H1 (cell line): ENCODE results near the gene DPYD. TPM values are rescaled to one million over a fixed set of nuclear protein-coding genes. Genes with fewer than 3 reads are reported as not detected.

Source experiments
- CTCF ChIA-PET: fragments of 300-600 bp; sonication (Branson Sonifier 250); formaldehyde crosslinking; loops from one replicate; lab custom pipeline; 2021; ENCODE audit not compliant: partially characterized antibody; lab: Charles Lee
- POLR2A ChIA-PET: fragments of 300-600 bp; sonication (Branson Sonifier 250); formaldehyde crosslinking; loops from one replicate; lab custom pipeline; 2021; ENCODE audit warnings: inconsistent platforms; ENCODE audit not compliant: partially characterized antibody; lab: Charles Lee
- DNase-seq, 2 experiments: peaks; one replicate each; pipeline versions ENCODE4 v3.0.0 to v3.0.0-alpha.2; 2010 to 2022; ENCODE audit warnings: low spot score in 2 of 2, low read depth in 1 of 2, mixed read lengths in 1 of 2
- FAIRE-seq: peaks from 2 replicates; lab custom pipeline; 2011; peaks lifted over from hg19 to GRCh38; lab: Jason Lieb, UNC
- H2AFZ ChIP-seq: 2 replicates; pipeline ENCODE4 v1.8.1; 2012; ENCODE audit warnings: low read length, inconsistent platforms
- H2AK5ac ChIP-seq: 2 replicates; pipeline ENCODE4 v1.6.1; 2013; ENCODE audit warnings: low read depth, low read length
- H2BK120ac ChIP-seq: replicated peaks from 2 replicates; pipeline ENCODE3; 2013; ENCODE audit warnings: low read depth, low read length, inconsistent platforms
- H2BK12ac ChIP-seq: 2 replicates; pipeline ENCODE4 v1.6.1; 2013; ENCODE audit warnings: low read depth, low read length
- H2BK15ac ChIP-seq: 2 replicates; pipeline ENCODE4 v1.6.1; 2013; ENCODE audit warnings: low read length
- H2BK20ac ChIP-seq: 2 replicates; pipeline ENCODE4 v1.6.1; 2013; ENCODE audit warnings: low read length
- H2BK5ac ChIP-seq: 2 replicates; pipeline ENCODE4 v1.6.1; 2013; ENCODE audit warnings: low read depth, low read length
- H3K14ac ChIP-seq: 2 replicates; pipeline ENCODE4 v1.6.1; 2013; ENCODE audit warnings: inconsistent platforms; ENCODE audit not compliant: insufficient read length
- H3K18ac ChIP-seq: 2 replicates; pipeline ENCODE4 v1.6.1; 2013; ENCODE audit warnings: low read length; ENCODE audit errors: extremely low read depth
- H3K23ac ChIP-seq: 2 replicates; pipeline ENCODE4 v1.6.1; 2013; ENCODE audit warnings: inconsistent platforms; ENCODE audit not compliant: insufficient read length
- H3K23me2 ChIP-seq: 2 replicates; pipeline ENCODE4 v1.6.1; 2013; ENCODE audit warnings: low read depth, low read length
- H3K27ac ChIP-seq: 2 replicates; pipeline ENCODE4 v1.6.1; 2011; ENCODE audit warnings: low read depth, low read length, inconsistent platforms
- H3K27me3 ChIP-seq, 4 experiments: replicated peaks in 1 of 4; 1 replicate in 1 of 4; 2 replicates in 3 of 4; pipeline versions ENCODE4 v1.6.1 to v1.8.1; 2011 to 2013; ENCODE audit warnings: low read length in 3 of 4, mild to moderate bottlenecking in 3 of 4, inconsistent platforms in 2 of 4, mixed read lengths in 2 of 4, moderate library complexity in 1 of 4; ENCODE audit not compliant: control insufficient read depth in 3 of 4, insufficient read depth in 3 of 4; ENCODE audit errors: extremely low read depth in 1 of 4
- H3K36me3 ChIP-seq, 4 experiments: 2 replicates each; pipeline versions ENCODE4 v1.6.1 to v1.8.1; 2011 to 2013; ENCODE audit warnings: mild to moderate bottlenecking in 4 of 4, low read length in 3 of 4, moderate library complexity in 2 of 4, control low read depth in 1 of 4, inconsistent platforms in 1 of 4; ENCODE audit not compliant: insufficient read depth in 4 of 4, control insufficient read depth in 2 of 4
- H3K4ac ChIP-seq: replicated peaks from 2 replicates; pipeline ENCODE3; 2013; ENCODE audit warnings: low read length, low read depth, mixed read lengths, inconsistent platforms; ENCODE audit not compliant: insufficient read length
- H3K4me1 ChIP-seq, 4 experiments: replicated peaks in 1 of 4; 1 replicate in 1 of 4; 2 replicates in 3 of 4; pipeline versions ENCODE4 v1.6.1 to v1.8.1; 2011 to 2013; ENCODE audit warnings: low read length in 3 of 4, inconsistent platforms in 2 of 4, mixed read lengths in 1 of 4; ENCODE audit not compliant: insufficient read depth in 4 of 4, control insufficient read depth in 3 of 4
- H3K4me2 ChIP-seq, 2 experiments: 2 replicates each; pipeline versions ENCODE4 v1.6.1 to v1.8.1; 2011 to 2013; ENCODE audit warnings: low read depth in 2 of 2, low read length in 2 of 2, control low read depth in 1 of 2, inconsistent platforms in 1 of 2, mild to moderate bottlenecking in 1 of 2; ENCODE audit not compliant: insufficient read depth in 1 of 2
- H3K4me3 ChIP-seq, 4 experiments: fragments of 200-600, 300-600 bp in 1 of 4; sonication (generic), shearing (Covaris generic), sonication (Bioruptor Twin) in 1 of 4; 2 replicates each; pipeline versions ENCODE4 v1.5.1 to v1.8.1; 2011 to 2016; ENCODE audit warnings: low read length in 4 of 4, low read depth in 3 of 4, control low read depth in 2 of 4, inconsistent platforms in 2 of 4, mild to moderate bottlenecking in 2 of 4, mixed read lengths in 1 of 4, moderate library complexity in 1 of 4; ENCODE audit not compliant: insufficient read depth in 2 of 4; ENCODE audit errors: extremely low read depth in 1 of 4
- H3K56ac ChIP-seq: replicated peaks from 2 replicates; pipeline ENCODE3; 2013; ENCODE audit warnings: low read depth, mild to moderate bottlenecking, mixed read lengths, low read length, inconsistent platforms; ENCODE audit not compliant: insufficient read length
- H3K79me1 ChIP-seq: 2 replicates; pipeline ENCODE4 v1.6.1; 2013; ENCODE audit warnings: low read depth, low read length, control low read depth
- H3K79me2 ChIP-seq, 2 experiments: 2 replicates each; pipeline versions ENCODE4 v1.6.1 to v1.8.1; 2012 to 2013; ENCODE audit warnings: low read length in 2 of 2, mild to moderate bottlenecking in 2 of 2, inconsistent platforms in 1 of 2; ENCODE audit not compliant: insufficient read depth in 2 of 2, control insufficient read depth in 1 of 2
- H3K9ac ChIP-seq, 4 experiments: replicated peaks in 1 of 4; 1 replicate in 1 of 4; 2 replicates in 3 of 4; pipeline versions ENCODE4 v1.6.1 to v1.8.1; 2011 to 2013; ENCODE audit warnings: low read depth in 3 of 4, low read length in 3 of 4, control low read depth in 2 of 4, mild to moderate bottlenecking in 2 of 4, moderate library complexity in 2 of 4, inconsistent platforms in 1 of 4; ENCODE audit errors: extremely low read depth in 1 of 4
- H3K9me3 ChIP-seq, 2 experiments: 2 replicates each; pipeline versions ENCODE4 v1.6.1 to v1.8.1; 2012 to 2013; ENCODE audit warnings: mild to moderate bottlenecking in 2 of 2, moderate library complexity in 2 of 2, control low read depth in 1 of 2, inconsistent platforms in 1 of 2, low read depth in 1 of 2, low read length in 1 of 2, mixed read lengths in 1 of 2; ENCODE audit not compliant: insufficient read depth in 2 of 2
- H4K20me1 ChIP-seq, 2 experiments: replicated peaks in 1 of 2; 2 replicates each; pipeline versions ENCODE3 to v1.8.1; 2011 to 2013; ENCODE audit warnings: inconsistent platforms in 2 of 2, low read length in 2 of 2, mild to moderate bottlenecking in 1 of 2; ENCODE audit not compliant: insufficient read depth in 2 of 2, control insufficient read depth in 1 of 2
- H4K5ac ChIP-seq: 2 replicates; pipeline ENCODE4 v1.6.1; 2013; ENCODE audit warnings: low read length, low read depth, mixed read lengths, inconsistent platforms; ENCODE audit not compliant: insufficient read length
- H4K8ac ChIP-seq: 2 replicates; pipeline ENCODE4 v1.8.0; 2013; ENCODE audit warnings: mild to moderate bottlenecking, moderate library complexity, low read length, inconsistent platforms; ENCODE audit not compliant: insufficient read depth; ENCODE audit errors: extremely low read depth
- H4K91ac ChIP-seq: replicated peaks from 2 replicates; pipeline ENCODE3; 2013; ENCODE audit warnings: low read length, mixed read lengths, inconsistent platforms; ENCODE audit not compliant: insufficient read length
- BRCA1 ChIP-seq: IDR thresholded peaks from 2 replicates; pipeline ENCODE4 v1.6.1; 2012; ENCODE audit warnings: low read depth, low read length, improper control_type of control experiment
- CHD1 ChIP-seq: IDR thresholded peaks from 2 replicates; pipeline ENCODE4 v1.6.1; 2012; ENCODE audit warnings: low read depth, low read length, improper control_type of control experiment
- JUND ChIP-seq: IDR thresholded peaks from 2 replicates; pipeline ENCODE4 v1.6.1; 2011; ENCODE audit warnings: mild to moderate bottlenecking, improper control_type of control experiment, low read length
- polyA plus RNA-seq, 7 experiments: library from polyadenylated mRNA; depleted of rRNA in 3 of 7; stranded (reverse) in 5 of 7; unstranded in 2 of 7; fragments of >200 nt in 5 of 7; fragments of 200-250 nt in 2 of 7; gene quantifications; 1 replicate in 5 of 7; 2 replicates in 1 of 7; 4 replicates in 1 of 7; pipeline versions ENCODE4 v1.2.1 to v1.2.3, GENCODE V29; 2011 to 2013; ENCODE audit warnings: missing spikeins in 2 of 7, mixed read lengths in 2 of 7
- total RNA-seq: library from RNA; stranded (reverse); fragmentation: NEBNext Ultra II Directional; extraction: Animal tissue kit (Norgen Biotek cat#: 25700); gene quantifications from 2 replicates; pipeline ENCODE4 v1.2.1, GENCODE V29; 2021

The DPYD gene
- total and polyA plus RNA-seq, 2 of the 8 experiments (the other 6 are each of a cell fraction or from before 2014, with no cell fraction given): 0.29 to 0.73 TPM

GRCh38 chr1:97893844-97894243 is 27.0 kb downstream of the DPYD start:
- Histone ChIP-seq H3K9me3 (no peaks in the 10 kb centered on the region), H3K4me2 (no peak overlapping the region), H4K91ac (no peak overlapping the region), H3K4me3 (no peak overlapping the region), H3K36me3 (no peaks in the 10 kb centered on the region), H3K4me1 (no peaks in the 10 kb centered on the region), H4K20me1 (no peaks in the 10 kb centered on the region), H2BK15ac (no peak overlapping the region), H3K79me1 (no peaks in the 10 kb centered on the region), H3K9ac (no peak overlapping the region), H2BK20ac (no peak overlapping the region), H2BK5ac (no peak overlapping the region), H2AK5ac (no peak overlapping the region), H4K5ac (no peak overlapping the region), H4K8ac (no peak overlapping the region), H2BK120ac (no peak overlapping the region), H3K14ac (no peak overlapping the region), H3K4ac (no peak overlapping the region), H3K27ac (no peak overlapping the region), H3K27me3 (no peaks in the 10 kb centered on the region), H3K23ac (no peak overlapping the region), H3K23me2 (no peaks in the 10 kb centered on the region), H2AFZ (no peak overlapping the region), H2BK12ac (no peak overlapping the region), H3K18ac (no peak overlapping the region), H3K79me2 (no peaks in the 10 kb centered on the region), H3K56ac (no peak overlapping the region)
- FAIRE-seq (no peak), DNase-seq (no peak)
- POLR2A ChIA-PET: no interaction called here
- CTCF ChIA-PET: no interaction called here
- no peak for TF ChIP-seq CHD1
- TF ChIP-seq JUND: no peak
- TF ChIP-seq BRCA1: no peak
